GM18867 (cell line): ENCODE measurements around the gene SRSF8.
"Not testable (repeated sequence)": the region's sequence is repeated elsewhere in the genome, so short reads cannot be mapped to it uniquely, and the experiment has no call there.

ENCODE experiments used
- ATAC-seq: cut with Tn5 transposase; IDR thresholded peaks from one replicate; pipeline ENCODE4 v1.9.1; 2021; ENCODE audit warnings: mild to moderate bottlenecking, moderate library complexity; ENCODE audit not compliant: unreplicated experiment

The SRSF8 gene, protein sequence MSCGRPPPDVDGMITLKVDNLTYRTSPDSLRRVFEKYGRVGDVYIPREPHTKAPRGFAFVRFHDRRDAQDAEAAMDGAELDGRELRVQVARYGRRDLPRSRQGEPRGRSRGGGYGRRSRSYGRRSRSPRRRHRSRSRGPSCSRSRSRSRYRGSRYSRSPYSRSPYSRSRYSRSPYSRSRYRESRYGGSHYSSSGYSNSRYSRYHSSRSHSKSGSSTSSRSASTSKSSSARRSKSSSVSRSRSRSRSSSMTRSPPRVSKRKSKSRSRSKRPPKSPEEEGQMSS

DNA sequence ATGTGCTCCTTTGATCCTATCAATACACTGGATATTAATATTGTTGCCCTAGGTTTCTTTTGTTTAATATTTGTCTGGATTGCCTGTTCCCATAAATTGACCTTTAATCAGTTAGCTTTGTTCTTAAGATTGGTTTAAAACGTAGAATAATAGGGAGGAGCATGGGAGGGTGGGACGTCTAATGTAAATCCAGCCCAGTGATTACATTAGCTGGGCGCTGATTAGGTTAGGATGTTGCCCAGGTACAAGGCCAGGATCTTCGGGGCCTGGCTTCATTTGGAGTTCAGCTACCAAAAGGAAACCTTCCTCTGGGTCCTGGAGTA, at the start of gene SRSF8:
TSS of gene SRSF8 (plus strand) at position 204 of the 323 bp plus-strand sequence. CDS start 308 bp downstream, outside the sequence.
- peak; percentile 54 for ATAC-seq

DNA sequence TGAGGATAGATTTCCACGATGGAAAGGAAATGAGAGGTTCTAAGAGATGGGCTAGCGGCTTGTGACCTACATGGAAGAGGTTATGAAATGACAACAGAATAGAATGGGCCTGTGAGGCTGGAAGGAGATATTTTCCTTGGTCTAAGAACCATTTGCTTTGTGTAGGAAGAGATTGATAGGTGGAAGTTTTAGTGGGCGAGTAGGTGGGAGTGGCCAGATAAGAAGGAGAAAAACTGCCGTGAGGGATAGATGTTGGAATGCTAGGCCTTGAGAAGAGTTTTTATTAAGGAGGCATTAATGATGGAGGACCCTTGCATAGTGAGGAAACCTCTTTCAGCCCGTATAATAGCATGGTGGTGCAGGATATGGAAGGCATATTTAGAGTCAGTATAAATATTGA, 45.3 kb upstream of the SRSF8 start:
- not testable (repeated sequence) for ATAC-seq

DNA sequence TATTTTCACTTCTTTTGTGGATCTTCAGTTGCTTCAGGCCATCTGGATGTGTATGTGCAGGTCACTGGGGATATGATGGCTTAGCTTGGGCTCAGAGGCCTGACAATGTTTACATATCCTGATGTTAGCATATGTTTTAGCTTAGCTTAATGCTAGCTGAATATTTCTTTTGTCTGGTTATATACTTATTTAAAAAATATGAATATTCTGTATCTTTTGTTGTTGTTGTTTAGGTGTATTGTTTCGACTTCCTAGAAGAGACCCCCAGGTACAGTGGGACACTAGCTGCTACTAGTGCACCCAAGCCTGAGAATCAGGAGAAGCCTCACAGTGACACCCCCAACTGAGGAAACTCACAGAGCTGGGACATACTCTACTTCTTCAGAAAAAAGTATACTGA, 41.8 kb upstream of the SRSF8 start, which contains the start of gene KDM4E:
TSS of gene KDM4E (plus strand) at position 301 of the 400 bp plus-strand sequence. CDS start 300 bp downstream, outside the sequence.
- ATAC-seq, result no peak

DNA sequence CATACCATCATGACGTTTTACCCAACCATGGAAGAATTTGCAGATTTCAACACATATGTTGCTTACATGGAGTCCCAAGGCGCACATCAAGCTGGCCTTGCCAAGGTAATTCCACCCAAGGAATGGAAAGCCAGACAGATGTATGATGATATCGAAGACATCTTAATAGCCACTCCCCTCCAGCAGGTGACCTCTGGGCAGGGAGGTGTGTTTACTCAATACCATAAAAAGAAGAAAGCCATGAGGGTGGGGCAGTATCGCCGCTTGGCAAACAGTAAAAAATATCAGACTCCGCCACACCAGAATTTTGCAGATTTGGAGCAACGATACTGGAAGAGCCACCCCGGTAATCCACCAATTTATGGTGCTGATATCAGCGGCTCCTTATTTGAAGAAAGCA, 41.1 kb upstream of the SRSF8 start:
- not testable (repeated sequence) for ATAC-seq

DNA sequence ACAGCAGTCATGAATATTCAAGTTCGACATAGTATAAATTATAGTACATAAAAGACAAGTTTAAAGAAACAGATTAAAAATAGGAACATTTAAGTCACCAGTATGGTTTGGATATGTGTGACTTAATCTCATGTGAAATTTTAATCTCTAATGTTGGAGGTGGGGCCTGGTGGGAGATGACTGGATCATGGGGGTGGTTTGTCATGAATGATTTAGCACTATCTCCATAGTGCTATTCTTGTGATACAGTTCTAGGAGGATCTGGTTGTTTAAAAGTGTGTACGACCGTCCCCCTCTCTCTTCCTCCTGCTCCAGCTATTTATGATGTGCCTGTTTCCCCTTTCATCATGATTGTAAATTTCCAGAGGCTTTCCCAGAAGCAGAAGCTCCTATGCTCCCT, 38.4 kb upstream of the SRSF8 start:
- ATAC-seq, result no peak

DNA sequence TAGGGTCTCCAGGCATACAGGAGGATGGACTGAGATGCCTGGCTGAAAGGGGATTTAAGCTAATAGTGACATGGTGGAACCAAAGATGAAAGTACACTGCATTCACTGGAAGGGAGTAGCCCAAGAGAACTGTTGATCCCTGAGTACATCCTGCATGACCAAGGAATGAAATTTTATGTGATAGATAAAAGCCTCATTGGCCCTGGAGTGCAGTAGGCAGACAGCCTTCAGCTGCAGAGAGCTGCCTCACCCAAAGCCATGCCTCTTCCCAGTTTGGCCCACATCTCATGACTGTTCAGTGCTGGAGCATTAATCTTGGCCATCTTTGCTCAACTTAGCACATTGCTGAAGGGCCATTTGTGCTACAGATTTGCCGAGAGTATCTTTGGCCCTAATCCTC, 33.7 kb upstream of the SRSF8 start:
- no peak for ATAC-seq

DNA sequence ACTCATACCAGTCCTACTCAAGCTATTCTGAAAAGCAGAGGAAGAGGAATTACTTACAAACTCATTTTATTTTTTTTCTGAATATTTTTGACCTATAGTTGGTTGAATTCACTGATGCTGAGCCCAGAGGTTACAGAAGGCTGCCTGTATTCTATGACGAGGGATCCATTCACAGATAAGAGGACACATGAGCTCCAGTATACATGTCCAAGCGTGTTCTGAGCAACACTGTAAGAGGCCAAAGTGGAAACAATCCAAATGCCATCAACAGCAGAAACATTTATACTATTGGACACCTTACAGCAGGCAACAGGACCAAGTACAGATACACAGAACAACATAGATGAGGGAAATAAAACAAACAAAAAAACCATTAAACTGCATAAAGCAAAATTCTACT, 31.4 kb upstream of the SRSF8 start:
- no peak for ATAC-seq

DNA sequence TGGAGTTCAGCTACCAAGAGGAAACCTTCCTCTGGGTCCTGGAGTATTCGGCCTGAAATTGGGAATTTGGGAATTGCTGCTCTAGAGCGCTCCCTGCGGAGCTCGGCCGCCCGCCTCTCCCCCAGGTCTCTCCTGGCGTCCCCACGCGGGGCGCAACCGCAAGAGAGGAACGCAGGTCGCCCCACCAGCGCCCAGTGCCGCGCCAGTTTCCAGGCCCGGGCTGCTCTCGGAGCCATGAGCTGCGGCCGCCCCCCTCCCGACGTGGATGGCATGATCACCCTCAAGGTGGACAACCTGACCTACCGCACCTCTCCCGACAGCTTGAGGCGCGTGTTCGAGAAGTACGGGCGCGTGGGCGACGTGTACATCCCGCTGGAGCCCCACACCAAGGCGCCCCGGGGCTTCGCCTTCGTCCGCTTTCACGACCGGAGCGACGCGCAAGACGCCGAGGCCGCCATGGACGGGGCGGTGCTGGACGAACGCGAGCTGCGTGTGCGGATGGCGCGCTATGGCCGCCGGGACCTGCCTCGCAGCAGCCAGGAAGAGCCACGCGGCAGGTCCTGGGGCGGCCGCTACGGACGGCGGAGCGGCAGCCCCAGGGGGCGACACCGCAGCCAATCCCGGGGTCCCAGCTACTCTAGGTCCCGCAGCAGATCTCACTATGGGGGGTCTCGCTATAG, 29.2 kb upstream of the SRSF8 start:
- not testable (repeated sequence) for ATAC-seq

DNA sequence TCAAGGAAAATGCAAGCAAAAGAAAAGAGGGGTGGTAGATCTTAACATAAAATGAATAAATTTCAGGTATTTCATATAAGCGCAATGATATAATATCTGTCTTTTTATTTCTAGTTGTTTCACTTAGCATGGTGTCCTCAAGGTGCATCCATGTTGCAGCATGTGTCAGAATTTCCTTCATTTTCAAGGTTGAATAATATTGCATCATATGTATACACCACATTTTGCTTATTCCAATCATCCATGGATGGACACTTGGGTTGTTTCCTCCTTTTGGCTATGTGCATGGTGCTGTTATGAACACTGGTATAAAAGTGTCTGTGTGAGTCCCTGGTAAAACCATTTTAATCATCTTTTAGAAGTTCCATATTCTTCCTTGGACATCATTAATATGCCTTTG, 24.5 kb upstream of the SRSF8 start:
- no peak for ATAC-seq

DNA sequence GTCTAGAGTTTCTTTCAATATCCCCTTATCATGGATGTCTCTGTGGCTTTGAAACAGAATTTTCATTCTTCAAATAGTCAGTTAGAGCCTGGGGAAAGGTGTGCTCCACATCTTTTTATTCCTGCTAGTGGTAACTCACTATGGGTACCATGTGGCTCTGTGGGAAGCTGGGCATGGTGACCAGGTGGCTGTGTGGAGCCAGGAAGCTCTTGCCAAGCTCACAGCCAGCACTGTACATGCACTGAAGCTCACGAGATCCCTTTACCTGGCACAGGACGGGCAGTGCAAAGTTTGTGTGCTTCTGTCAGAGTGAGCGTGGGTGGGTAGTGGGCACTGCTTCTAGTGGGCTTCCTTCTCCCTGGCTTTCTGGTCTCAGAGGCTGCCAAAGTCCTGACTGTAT, 23.8 kb upstream of the SRSF8 start:
- ATAC-seq, result no peak

DNA sequence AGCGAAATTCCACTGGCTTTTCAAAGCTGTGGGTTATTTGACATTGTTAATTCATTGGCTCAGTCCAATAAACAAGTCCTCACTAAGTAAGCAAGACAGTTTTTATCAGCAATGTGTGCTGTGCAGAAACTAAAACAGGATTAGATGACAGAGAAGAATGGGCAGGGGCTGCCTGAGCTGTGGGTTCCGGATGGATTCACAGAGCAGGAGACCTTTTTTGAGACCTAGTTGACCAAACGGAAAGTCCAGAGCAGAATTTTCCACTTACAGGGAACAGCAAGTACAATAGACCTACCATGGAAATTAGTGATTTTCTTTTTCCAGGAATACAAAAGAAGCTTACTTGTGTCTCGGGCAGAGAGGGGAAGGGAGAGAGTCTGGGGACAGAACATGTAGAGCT, 22.7 kb upstream of the SRSF8 start:
- ATAC-seq, result no peak

DNA sequence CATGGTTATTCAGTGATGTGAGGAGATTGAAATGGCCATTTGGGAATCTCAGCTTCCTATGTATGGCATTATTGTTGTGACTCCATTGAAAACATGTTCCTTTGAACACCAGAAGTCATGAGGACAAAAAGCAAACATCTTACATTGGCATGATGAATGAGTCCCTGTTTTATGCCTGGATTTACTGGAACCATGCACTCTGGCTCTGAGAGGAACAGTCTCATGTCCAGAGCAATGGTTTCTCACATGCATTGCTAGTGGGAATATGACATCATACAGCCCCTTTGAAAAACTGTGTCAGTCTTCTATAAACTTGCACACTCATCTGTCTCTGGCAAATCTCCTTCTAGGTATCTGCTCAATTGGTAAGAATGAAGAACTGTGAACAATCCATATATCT, 20.9 kb upstream of the SRSF8 start:
- no peak for ATAC-seq

DNA sequence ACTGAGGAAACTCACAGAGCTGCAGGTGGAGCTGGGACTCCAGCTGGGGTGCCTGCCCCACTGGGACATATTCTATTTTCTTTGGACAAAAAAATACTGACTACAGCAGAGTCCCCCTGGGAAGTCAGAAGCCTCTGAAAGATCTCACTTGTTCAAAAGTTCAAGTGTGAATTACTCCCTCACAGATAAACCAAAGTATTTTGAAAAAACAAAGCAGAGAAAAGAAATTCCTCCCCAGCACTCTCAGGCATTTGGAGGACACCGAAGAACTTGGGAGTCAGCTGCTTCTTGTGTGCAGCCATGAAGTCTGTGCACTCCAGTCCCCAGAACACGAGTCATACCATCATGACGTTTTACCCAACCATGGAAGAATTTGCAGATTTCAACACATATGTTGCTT, 17.6 kb upstream of the SRSF8 start, which contains the start of gene KDM4F:
TSS of gene KDM4F (plus strand) at position 301 of the 400 bp plus-strand sequence.
- ATAC-seq, result not testable (repeated sequence)

DNA sequence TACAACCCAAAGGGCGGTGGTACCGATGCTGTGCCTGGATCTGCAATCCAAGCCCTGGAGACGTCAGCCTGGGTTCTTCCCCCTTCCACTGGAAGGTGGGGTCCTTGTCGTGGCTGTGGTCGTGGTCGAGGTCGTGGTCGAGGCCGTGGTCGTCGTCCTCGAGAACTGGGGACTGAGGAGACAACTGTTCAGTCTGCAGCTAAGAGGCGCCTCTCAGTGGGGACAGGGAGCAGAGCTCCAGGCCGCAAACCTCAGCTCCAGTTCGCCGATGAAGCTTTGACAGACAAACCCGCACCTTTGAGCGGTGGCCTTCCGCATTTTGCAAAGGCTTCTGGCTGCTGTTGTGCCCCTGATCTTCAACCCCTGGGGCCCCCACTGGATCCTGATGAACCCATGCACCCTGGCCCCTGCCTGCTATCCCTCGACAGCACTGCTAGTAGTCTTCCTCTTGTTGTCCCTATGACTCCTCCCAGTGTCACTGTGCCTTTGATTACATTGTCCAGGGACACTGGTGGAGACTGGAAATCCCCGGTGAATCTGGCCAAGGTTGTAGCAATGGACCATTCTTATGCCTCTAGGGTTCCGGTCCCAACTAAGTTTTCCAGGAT, 16.0 kb upstream of the SRSF8 start:
- ATAC-seq, result no peak

DNA sequence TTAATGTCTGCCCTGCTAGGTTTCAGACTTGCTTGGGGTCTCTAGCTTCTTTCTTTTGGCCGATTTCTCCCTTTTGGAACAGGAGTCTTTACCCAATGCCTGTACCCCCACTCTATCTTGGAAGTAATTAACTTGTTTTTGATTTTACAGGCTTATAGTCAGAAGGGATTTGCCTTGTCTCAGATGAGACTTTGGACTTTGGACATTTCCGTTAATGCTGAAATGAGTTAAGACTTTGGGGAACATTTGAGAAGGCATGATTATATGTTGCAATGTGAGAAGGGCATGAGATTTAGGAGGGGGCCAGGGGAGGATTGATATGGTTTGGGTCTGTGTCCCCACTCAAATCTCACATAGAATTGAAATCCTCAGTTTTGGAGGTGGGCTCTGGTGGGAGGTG, 12.4 kb upstream of the SRSF8 start:
- no peak for ATAC-seq

DNA sequence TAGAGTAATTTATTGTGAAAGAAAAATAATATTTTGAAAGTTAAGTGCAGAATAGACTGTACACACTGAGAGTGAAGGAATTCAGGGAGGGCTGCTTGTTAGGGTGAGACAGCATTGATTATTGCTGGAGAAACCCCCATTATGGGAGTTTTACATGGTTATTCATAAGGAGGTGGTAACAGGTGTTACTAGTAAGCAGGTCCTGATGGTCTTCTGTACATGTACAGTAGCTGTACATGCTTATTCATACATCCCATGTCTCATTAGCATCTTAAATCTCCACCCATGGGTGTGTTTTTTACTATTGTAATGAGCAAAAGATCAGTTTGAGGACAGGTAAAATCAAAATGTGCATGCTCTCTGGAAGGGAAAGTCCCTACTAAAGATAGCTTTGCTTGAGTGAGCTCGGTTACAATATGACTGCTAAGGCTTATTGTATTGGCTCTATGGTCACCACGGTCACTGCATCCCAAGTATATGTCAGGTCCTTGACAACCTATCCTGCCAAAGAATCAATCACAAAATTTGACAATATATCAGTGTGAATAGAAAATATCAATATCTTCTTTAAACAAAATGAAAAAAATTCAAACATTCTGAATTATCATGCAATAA, 11.3 kb upstream of the SRSF8 start:
- ATAC-seq, result peak; percentile 96

DNA sequence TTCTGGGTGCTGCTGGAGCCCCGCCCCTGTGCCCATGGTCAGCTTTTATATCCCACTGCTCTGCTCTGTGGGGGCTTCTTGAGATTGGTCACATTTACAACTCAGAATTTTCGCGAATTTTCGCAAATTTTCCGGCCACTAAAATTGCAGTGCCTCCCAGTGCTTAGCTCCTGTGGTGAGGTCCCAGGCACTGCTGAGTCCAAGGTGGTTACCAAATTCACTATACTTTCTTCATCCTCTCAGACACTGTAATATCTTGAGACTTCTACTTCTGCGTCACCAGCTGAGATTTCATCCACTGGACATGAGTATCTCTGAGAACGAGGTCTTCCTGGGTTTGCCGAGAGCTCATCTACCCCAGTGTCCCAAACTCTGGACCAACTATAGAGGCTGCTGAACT, 8.8 kb upstream of the SRSF8 start:
- ATAC-seq, result no peak

DNA sequence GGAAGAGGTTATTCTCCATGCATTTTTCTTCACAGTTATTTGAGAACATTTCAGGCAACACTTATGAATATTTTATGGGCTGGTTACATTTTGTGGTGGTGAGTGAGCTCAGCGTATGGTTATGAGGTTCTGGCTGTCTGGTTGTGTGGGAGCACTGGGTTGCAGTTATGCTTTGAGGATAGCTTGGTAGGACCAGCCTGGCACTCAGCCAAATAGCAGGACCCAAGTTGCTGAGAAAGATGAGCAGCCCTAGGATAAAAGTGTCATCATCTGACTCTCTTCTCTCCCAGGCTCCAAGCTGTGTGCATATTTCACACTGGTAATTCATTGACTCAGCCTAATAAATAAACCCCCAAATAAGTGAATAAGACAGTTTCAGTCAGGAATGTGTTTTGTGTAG, 8.1 kb upstream of the SRSF8 start:
- ATAC-seq, result no peak

DNA sequence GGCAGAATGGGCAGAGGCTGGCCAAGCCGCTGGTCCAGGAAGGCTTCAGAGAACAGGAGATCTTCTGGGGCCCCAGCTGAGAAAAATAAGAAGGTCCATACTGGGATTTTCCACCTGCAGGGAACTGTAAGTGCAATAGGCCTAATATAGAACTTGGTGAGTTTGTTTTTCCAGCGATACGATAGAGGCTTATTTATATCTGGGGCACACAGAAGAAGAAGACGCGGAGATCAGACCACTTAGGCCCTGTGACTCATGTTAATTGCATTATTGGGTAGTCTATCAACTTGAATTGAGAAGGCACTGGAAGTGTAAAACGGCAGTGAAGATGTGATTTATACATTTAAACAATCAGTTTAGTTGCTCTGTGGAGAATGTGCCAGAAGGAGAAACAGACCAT, 7.7 kb upstream of the SRSF8 start:
- ATAC-seq, result no peak

DNA sequence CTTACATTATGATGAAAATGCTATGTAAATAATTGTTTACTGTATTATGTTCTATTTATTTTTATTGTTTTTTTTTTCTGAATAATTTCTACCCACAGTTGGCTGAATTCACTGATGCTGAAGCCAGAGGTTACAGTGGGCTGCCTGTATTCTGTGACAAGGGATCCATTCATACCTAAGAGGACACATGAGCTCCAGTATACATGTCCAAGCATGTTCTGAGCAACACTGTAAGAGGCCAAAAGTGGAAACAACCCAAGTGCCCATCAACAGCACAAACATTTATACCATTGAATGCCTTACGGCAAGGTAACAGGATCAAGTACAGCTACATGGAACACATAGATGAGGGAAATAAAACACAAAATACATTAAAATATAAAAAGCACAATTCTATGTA, 1.4 kb upstream of the SRSF8 start:
- ATAC-seq, result no peak

DNA sequence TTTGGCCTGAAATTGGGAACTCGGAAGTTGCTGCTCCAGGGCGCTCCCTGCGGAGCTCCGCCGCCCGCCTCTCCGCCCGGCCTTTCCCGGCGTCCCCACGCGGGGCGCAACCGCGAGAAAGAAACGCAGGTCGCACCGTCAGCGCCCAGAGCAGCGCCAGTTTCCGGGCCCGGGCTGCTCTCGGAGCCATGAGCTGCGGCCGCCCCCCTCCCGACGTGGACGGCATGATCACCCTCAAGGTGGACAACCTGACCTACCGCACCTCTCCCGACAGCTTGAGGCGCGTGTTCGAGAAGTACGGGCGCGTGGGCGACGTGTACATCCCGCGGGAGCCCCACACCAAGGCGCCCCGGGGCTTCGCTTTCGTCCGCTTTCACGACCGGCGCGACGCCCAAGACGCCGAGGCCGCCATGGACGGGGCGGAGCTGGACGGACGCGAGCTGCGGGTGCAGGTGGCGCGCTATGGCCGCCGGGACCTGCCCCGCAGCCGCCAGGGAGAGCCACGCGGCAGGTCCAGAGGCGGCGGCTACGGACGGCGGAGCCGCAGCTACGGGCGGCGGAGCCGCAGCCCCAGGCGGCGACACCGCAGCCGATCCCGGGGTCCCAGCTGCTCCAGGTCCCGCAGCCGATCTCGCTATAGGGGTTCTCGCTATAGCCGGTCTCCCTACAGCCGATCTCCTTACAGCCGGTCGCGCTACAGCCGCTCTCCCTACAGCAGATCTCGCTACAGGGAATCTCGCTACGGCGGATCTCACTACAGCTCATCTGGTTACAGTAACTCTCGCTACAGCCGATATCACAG, 521 bp downstream of the SRSF8 start:
- ATAC-seq, result peak; percentile 76
